Activated T-helper 17 cell treated with anti-CD3 and anti-CD28 coated beads, Interleukin-2, amount 50 U/mL, for 72 hours (primary cell): Measurements from ENCODE around the gene SRPX2. TPM values are rescaled to one million over a fixed set of nuclear protein-coding genes. Genes with fewer than 3 reads are reported as not detected.

Experiments used
- ATAC-seq: fragments of 150-1000 bp; cut with Tn5 transposase; replicated peaks from 2 replicates; pipeline ENCODE4 v1.10.0; 2021; ENCODE audit warnings: mild to moderate bottlenecking, moderate library complexity
- H3K27ac Mint-ChIP-seq: one replicate; pipeline ENCODE4 v1.8.0; 2022; ENCODE audit warnings: mixed read lengths
- H3K27me3 Mint-ChIP-seq: one replicate; pipeline ENCODE4 v1.8.0; 2022; ENCODE audit warnings: mixed read lengths
- H3K36me3 Mint-ChIP-seq: one replicate; pipeline ENCODE4 v1.8.0; 2022; ENCODE audit warnings: low read depth, mild to moderate bottlenecking, mixed read lengths
- H3K4me1 Mint-ChIP-seq: one replicate; pipeline ENCODE4 v1.8.0; 2022; ENCODE audit warnings: mixed read lengths
- H3K4me3 Mint-ChIP-seq: one replicate; pipeline ENCODE4 v1.8.0; 2022; ENCODE audit warnings: mild to moderate bottlenecking, mixed read lengths
- H3K9me3 Mint-ChIP-seq: one replicate; pipeline ENCODE4 v1.8.0; 2022; ENCODE audit warnings: mixed read lengths
- total RNA-seq, 2 donors: library from RNA; stranded (reverse); gene quantifications; one replicate each; pipeline ENCODE4 v1.2.3, GENCODE V29; 2022

Gene SRPX2, protein sequence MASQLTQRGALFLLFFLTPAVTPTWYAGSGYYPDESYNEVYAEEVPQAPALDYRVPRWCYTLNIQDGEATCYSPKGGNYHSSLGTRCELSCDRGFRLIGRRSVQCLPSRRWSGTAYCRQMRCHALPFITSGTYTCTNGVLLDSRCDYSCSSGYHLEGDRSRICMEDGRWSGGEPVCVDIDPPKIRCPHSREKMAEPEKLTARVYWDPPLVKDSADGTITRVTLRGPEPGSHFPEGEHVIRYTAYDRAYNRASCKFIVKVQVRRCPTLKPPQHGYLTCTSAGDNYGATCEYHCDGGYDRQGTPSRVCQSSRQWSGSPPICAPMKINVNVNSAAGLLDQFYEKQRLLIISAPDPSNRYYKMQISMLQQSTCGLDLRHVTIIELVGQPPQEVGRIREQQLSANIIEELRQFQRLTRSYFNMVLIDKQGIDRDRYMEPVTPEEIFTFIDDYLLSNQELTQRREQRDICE
- total RNA-seq = not detected

DNA sequence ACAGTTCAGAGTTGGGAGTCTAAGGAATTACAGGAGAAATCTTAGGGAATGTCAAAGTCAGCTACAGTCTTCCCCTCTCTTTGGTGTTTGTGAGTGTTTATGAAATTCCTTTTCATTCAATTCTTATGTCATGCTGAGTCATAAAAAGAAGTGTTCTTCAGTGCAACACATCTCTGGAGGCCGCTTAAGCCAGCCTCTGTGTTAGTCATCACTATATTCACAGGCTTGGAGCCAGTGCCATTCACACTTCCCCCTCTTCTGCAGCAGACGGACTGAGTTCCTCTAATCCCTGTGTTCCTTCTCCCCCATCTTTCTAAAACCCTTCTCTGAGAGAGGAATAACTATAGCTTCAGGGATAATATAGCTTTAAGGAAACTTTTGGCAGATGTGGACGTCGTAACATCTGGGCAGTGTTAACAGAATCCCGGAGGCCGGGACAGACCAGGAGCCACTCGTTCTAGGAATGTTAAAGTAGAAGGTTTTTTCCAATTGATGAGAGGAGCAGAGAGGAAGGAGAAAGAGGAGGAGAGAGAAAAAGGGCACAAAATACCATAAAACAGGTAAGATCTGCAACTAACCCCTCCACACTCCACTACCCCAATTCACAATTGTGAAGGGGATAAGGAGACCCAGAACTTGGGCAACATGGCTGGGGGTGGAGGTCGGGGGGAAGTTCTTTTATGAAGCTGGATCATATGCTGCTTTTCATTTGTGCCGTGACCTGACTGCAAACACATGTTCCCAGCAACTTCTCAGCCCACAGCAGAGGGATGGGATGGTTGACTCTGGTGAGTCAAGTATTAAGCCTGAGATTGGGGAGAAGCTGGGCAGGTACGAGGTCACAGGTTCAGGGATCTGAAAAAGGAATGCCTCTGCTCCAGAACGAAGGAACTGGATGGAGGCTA lies at the start of gene SRPX2:
Gene SRPX2, plus strand, starts transcription at position 244 of the 905 bp plus-strand sequence. CDS start 2,124 bp downstream, outside the sequence.
- Mint-ChIP-seq H3K9me3 (no peaks in the 10 kb centered on the region), H3K36me3 (no peaks in the 10 kb centered on the region), H3K4me1 (no peaks in the 10 kb centered on the region), H3K27ac (no peak within 1 kb of the TSS), H3K4me3 (no peak within 1 kb of the TSS), H3K27me3 (peaks cover 29% of the 10 kb centered on the region)
- ATAC-seq = peak; percentile 45

DNA sequence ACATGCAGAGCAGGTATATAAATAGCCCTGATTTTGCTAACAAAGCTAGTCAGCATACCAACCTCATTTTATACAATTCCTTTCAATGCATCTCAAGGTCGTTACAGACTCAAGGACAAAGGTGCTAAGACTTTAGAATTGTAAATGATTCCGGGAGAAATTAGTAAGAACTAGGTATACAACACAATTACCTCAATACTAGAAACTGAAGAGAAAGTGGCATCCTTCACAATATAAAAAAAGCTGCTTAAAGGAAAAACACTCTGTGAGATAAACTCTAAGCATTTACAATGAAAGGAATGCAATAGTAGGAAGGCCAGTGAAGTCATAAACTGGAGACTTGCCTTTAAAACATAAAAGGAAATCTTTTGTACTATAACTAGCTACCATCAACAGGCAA lies 47.4 kb upstream of the SRPX2 start:
- Mint-ChIP-seq H3K9me3 (no peaks in the 10 kb centered on the region), H3K4me1 (no peaks in the 10 kb centered on the region), H3K4me3 (no peak overlapping the region), H3K27me3 (no peaks in the 10 kb centered on the region), H3K27ac (no peak overlapping the region), H3K36me3 (no peaks in the 10 kb centered on the region)
- ATAC-seq = no peak

DNA sequence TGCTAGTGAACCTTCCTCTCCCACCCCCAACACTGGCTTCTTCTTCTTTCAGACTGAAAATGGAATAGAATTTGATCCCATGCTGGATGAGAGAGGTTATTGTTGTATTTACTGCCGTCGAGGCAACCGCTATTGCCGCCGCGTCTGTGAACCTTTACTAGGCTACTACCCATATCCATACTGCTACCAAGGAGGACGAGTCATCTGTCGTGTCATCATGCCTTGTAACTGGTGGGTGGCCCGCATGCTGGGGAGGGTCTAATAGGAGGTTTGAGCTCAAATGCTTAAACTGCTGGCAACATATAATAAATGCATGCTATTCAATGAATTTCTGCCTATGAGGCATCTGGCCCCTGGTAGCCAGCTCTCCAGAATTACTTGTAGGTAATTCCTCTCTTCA lies 44.5 kb upstream of the SRPX2 start:
- Mint-ChIP-seq H3K9me3 (no peaks in the 10 kb centered on the region), H3K4me1 (no peaks in the 10 kb centered on the region), H3K4me3 (no peak overlapping the region), H3K27ac (no peak overlapping the region), H3K36me3 (no peaks in the 10 kb centered on the region), H3K27me3 (no peaks in the 10 kb centered on the region)
- ATAC-seq = no peak

DNA sequence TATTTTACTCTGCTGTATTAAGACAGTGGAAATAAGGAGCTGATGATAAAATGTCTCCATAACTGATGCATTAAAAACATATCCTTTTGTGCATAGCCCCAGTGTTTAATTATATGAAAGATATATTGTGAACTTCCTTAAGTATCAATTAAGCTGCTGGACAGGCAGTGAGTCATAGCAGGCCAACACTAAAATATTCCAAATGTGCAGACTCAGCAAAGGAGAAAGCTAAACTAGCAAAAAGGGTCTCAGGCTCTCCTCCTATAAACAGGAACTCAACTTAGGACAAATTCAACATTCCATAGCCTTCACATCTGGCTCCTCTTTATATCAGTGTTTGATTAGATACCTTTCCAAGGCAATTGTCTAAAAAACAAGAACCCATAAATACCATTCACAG lies 43.7 kb upstream of the SRPX2 start:
- no peak overlapping the region for H3K27ac Mint-ChIP-seq
- no peaks in the 10 kb centered on the region for H3K4me1 Mint-ChIP-seq
- no peaks in the 10 kb centered on the region for H3K36me3 Mint-ChIP-seq
- H3K27me3 Mint-ChIP-seq = no peaks in the 10 kb centered on the region
- H3K9me3 Mint-ChIP-seq = no peaks in the 10 kb centered on the region
- H3K4me3 Mint-ChIP-seq = no peak overlapping the region
- ATAC-seq = no peak

DNA sequence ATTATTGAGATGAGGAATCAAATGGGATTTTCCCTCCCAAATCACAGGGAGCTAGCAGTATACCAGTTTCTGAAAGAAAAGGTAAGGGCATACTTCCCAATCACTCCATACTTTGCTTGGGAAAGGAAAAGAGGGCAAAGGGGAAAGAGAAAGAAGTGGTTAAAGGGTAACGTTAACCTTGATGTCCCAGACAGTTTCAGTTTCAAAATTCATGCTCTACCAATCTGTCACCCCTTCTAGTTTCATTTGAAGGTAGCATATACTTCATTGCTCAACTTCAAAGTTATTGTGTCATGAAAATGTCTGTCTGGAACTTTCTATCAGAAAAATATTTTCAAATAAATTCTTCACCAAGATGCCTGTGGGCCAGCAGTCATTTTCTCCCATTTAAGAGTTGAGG lies 43.2 kb upstream of the SRPX2 start:
- Mint-ChIP-seq H3K36me3 (no peaks in the 10 kb centered on the region), H3K27ac (no peak overlapping the region), H3K4me3 (no peak overlapping the region), H3K9me3 (no peaks in the 10 kb centered on the region), H3K4me1 (no peaks in the 10 kb centered on the region), H3K27me3 (no peaks in the 10 kb centered on the region)
- peak; percentile 46 for ATAC-seq

DNA sequence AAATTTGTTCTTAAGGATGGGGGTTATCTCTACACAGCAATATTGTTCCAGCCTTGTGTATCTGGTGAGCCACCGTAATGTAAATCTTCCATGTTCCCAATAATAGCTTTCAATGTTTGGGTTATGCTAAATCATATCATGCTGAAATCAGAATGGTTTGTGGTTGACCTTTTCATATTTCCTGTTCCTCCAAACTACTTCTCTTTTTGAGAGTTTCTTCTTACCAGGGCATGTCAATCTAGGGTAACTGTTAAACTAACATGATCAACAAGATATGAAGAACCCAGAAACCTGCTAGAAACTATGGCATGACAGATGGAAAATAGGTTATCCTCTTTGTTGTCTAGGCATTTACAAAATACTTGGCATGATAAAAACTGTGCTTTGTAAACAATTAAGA lies 37.2 kb upstream of the SRPX2 start:
- peak; percentile 21 for ATAC-seq
- Mint-ChIP-seq H3K27ac (no peak overlapping the region), H3K4me1 (no peaks in the 10 kb centered on the region)

DNA sequence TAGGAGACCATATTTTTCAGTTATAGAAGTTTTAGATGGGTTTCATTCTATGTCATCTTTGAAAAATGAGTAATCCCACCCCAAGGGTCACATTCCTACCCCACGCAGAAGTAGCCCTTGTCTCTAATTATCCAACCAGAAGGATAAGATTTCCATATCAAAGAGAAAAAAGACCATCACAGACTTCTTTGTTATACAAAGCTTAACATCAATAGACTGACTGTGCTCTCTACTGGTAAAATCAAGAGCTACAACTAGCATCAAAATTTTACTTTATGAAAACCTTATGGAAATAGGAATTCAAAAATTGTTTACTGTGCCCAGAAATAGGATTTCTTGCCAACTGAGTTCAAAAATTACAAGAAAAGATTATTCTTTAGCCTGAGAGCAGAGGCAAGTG lies 34.4 kb upstream of the SRPX2 start:
- H3K4me3 Mint-ChIP-seq = no peak overlapping the region
- H3K9me3 Mint-ChIP-seq = no peaks in the 10 kb centered on the region

More for the DNA sequence above, 37.2 kb upstream of the SRPX2 start:
- H3K9me3 Mint-ChIP-seq = no peaks in the 10 kb centered on the region
- H3K27me3 Mint-ChIP-seq = no peaks in the 10 kb centered on the region
- H3K4me3 Mint-ChIP-seq = no peak overlapping the region
- no peaks in the 10 kb centered on the region for H3K36me3 Mint-ChIP-seq

DNA sequence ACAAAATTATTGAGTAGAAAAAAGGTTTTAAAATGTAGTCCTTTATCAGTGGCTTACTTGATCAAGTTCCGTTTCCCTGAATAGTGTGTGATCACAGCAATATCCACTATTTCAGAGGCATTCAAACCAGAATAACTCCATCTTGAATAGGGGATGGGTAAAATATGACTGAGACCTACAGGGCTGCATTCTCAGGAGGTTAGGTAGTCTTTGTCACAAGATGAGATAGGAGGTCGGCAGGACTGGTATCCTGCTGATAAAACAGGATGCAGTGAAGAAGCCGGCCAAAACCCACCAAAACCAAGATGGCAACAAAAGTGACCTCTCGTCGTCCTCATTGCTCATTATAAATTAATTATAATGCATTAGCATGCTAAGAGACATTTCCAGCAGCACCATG lies 32.0 kb upstream of the SRPX2 start:
- no peaks in the 10 kb centered on the region for H3K36me3 Mint-ChIP-seq
- H3K4me1 Mint-ChIP-seq = no peaks in the 10 kb centered on the region
- H3K27ac Mint-ChIP-seq = no peak overlapping the region
- no peak overlapping the region for H3K4me3 Mint-ChIP-seq
- ATAC-seq = no peak
- no peaks in the 10 kb centered on the region for H3K9me3 Mint-ChIP-seq
- peaks cover 9% of the 10 kb centered on the region for H3K27me3 Mint-ChIP-seq

More for the DNA sequence above, 34.4 kb upstream of the SRPX2 start:
- no peaks in the 10 kb centered on the region for H3K4me1 Mint-ChIP-seq
- no peaks in the 10 kb centered on the region for H3K36me3 Mint-ChIP-seq
- ATAC-seq = no peak
- H3K27ac Mint-ChIP-seq = no peak overlapping the region
- H3K27me3 Mint-ChIP-seq = peaks cover 9% of the 10 kb centered on the region

DNA sequence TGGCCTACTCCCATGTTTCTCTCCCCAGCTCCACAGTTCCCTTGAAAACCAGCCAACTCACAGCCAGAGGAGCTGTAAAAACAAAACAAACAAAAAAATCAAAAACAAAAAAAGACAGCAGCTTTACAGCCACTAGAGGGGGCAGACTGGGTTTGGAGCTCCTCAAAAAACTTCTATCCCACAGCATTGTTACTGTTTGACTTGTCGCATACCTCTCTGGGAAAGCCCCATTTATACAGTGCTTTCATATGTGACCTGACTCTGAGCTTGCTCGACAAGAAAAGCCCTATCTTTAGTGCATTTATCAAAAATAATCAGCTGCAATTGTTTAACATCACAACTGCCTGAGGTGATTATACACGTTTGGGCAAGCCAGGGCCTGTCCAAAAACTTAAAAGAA lies 29.0 kb upstream of the SRPX2 start:
- H3K27me3 Mint-ChIP-seq = peaks cover 12% of the 10 kb centered on the region
- ATAC-seq = peak; percentile 85

DNA sequence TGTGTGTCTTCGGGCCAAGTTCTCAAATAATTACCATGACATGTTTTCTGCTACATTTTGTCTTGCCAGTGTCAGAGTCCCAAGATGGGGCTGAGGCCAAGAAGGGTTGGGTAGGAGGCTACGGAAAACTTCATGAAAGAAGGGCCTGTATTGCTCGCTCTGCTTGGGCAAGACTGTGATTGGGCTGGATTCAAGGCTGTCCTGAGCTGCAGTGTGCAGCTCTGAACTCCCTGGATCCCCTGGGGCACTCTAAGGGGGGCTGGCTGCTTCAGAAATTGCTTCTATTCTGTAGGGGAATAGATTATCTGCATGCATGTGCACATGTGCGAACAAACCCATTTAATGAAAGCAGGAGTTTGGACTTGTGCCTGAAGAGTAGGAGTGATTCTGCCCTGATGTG lies 21.0 kb upstream of the SRPX2 start:
- no peak overlapping the region for H3K27ac Mint-ChIP-seq
- no peaks in the 10 kb centered on the region for H3K9me3 Mint-ChIP-seq
- no peak for ATAC-seq
- no peak overlapping the region for H3K4me3 Mint-ChIP-seq
- H3K27me3 Mint-ChIP-seq = no peaks in the 10 kb centered on the region
- no peaks in the 10 kb centered on the region for H3K36me3 Mint-ChIP-seq
- H3K4me1 Mint-ChIP-seq = peaks cover 8% of the 10 kb centered on the region

More for the DNA sequence above, 29.0 kb upstream of the SRPX2 start:
- H3K4me1 Mint-ChIP-seq = no peaks in the 10 kb centered on the region
- H3K27ac Mint-ChIP-seq = no peak overlapping the region
- no peaks in the 10 kb centered on the region for H3K36me3 Mint-ChIP-seq
- no peak overlapping the region for H3K4me3 Mint-ChIP-seq
- no peaks in the 10 kb centered on the region for H3K9me3 Mint-ChIP-seq

DNA sequence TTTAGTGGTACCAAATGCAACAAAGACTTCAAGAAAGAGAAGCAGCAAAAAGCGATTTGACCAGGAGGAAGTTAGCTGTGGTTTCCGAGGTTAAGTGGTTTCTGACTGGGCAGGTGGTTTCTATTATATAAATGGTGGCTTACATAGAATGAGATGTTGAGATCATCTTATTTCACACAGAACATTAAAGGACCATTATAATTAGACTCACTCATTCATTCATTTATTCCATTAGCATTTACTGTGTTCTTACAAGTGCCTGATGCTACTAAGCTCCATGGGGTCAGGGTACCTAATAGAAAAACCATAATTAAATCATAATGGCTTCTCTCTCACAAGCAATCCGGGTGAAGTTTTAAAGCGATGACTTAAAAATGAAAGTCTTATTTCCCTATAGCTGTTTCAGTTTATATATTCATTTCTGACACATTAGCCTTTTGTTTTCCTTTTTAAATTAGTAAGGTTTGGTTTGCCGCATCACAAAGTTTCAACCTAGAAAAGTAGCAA lies 18.0 kb upstream of the SRPX2 start:
- ATAC-seq = peak; percentile 64
- H3K9me3 Mint-ChIP-seq = no peaks in the 10 kb centered on the region
- H3K27ac Mint-ChIP-seq = peak overlapping the region; percentile 12
- H3K4me3 Mint-ChIP-seq = peak overlapping the region; percentile 26
- no peaks in the 10 kb centered on the region for H3K36me3 Mint-ChIP-seq
- no peaks in the 10 kb centered on the region for H3K27me3 Mint-ChIP-seq
- H3K4me1 Mint-ChIP-seq = peaks cover 8% of the 10 kb centered on the region

DNA sequence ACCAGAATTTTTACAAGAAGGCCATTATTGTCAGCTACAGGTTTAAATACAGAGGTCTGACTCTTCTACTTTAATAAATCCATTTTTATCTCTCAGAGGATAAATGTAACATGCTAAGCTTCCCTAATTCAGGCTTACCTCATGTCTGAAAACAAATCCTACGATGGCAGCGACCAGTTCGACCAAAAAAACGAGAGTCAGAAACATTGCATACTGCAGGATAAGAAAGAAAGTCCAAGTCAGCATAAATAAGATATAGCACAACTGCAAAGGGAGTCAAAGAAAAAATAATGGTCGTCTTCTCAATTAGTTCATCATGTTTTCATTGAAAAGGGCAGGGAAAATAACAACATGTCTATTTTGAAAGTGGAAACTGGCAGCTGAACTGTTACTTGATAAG lies 9.0 kb upstream of the SRPX2 start:
- H3K4me1 Mint-ChIP-seq = peaks cover 4% of the 10 kb centered on the region
- no peak overlapping the region for H3K27ac Mint-ChIP-seq
- H3K4me3 Mint-ChIP-seq = no peak overlapping the region
- H3K9me3 Mint-ChIP-seq = no peaks in the 10 kb centered on the region
- no peak for ATAC-seq
- H3K36me3 Mint-ChIP-seq = no peaks in the 10 kb centered on the region
- H3K27me3 Mint-ChIP-seq = peaks cover 7% of the 10 kb centered on the region

DNA sequence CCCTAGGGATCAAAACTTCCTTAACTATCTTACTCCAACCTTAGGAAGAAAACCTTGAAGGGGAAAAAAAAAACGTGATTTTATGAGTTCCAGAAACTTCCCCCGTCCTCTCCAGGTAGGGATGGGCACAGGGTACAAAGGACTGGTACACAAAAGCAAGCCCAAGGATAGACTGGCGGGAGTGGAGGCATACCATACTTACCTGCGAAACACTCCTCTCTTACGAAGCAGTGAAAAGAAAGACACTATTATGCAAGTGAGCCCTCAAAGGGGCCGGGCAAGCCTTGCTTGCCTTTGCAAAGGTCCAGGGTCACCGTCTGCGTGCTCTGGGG lies 8.0 kb upstream of the SRPX2 start:
- peaks cover 4% of the 10 kb centered on the region for H3K4me1 Mint-ChIP-seq
- H3K4me3 Mint-ChIP-seq = peak overlapping the region; percentile 81
- no peaks in the 10 kb centered on the region for H3K9me3 Mint-ChIP-seq
- no peak overlapping the region for H3K27ac Mint-ChIP-seq
- peak; percentile 4 for ATAC-seq
- H3K27me3 Mint-ChIP-seq = peaks cover 7% of the 10 kb centered on the region
- H3K36me3 Mint-ChIP-seq = no peaks in the 10 kb centered on the region

DNA sequence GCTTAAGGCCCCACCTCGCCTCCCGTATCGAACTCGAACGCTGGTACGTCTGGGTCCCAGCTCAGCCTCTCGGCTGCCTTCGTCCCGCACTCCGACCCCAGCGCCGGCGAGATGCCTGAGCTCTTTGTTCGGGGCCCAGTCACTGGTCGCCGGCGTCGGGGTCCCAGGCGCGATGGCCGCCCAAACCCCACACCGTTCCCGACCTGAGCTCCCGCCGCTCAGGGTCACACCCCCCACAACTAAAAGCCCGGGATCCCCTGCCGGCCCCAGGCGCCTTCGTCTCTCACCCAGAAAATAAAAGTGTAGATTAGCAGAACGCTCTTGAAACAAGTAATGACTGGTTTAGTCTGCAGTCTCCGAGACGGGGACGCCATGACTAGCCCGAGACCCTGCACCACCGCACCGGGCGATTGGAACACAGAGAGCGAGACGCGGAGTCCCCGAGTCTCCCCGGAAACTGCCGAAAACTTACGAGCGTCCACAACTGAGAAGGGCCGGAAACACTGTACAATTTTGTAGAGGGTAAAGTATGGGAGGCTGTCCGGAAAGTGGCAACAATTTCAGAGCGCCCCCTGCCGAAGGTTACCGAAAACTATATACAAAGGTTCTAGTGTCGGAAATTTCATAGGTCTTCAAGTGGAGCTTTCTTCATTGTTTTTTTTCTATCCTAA lies 7.5 kb upstream of the SRPX2 start, which contains the start of gene TSPAN6:
Gene TSPAN6, minus strand, starts transcription at position 486 of the 671 bp plus-strand sequence. Its CDS starts 112 bp downstream, at position 374.
- peak within 1 kb of the TSS; percentile 74 for H3K27ac Mint-ChIP-seq

More for the DNA sequence above, 7.5 kb upstream of the SRPX2 start, which contains the start of gene TSPAN6:
- Mint-ChIP-seq H3K4me3 (peak within 1 kb of the TSS; percentile 81), H3K4me1 (peaks cover 4% of the 10 kb centered on the region), H3K27me3 (peaks cover 11% of the 10 kb centered on the region), H3K36me3 (no peaks in the 10 kb centered on the region), H3K9me3 (no peaks in the 10 kb centered on the region)
- peak; percentile 100 for ATAC-seq
